IPS-20b (cell line): ENCODE results near the gene GTPBP6.

Experiments used
- H3K27ac ChIP-seq: one replicate; pipeline ENCODE4 v1.5.1; 2013; ENCODE audit warnings: low read length
- H3K27me3 ChIP-seq: 2 replicates; pipeline ENCODE4 v1.6.1; 2013; ENCODE audit warnings: mild to moderate bottlenecking, low read length, inconsistent platforms; ENCODE audit not compliant: insufficient read depth
- H3K36me3 ChIP-seq: 2 replicates; pipeline ENCODE4 v1.6.1; 2013; ENCODE audit warnings: low read depth, mild to moderate bottlenecking, inconsistent platforms, low read length, moderate library complexity; ENCODE audit not compliant: insufficient read depth
- H3K4me1 ChIP-seq: 2 replicates; pipeline ENCODE4 v1.6.1; 2013; ENCODE audit warnings: mild to moderate bottlenecking, control low read depth, inconsistent platforms, low read length, moderate library complexity; ENCODE audit not compliant: insufficient read depth
- H3K4me3 ChIP-seq: 2 replicates; pipeline ENCODE4 v1.5.1; 2013; ENCODE audit warnings: mild to moderate bottlenecking, low read length, inconsistent platforms
- H3K9ac ChIP-seq: 2 replicates; pipeline ENCODE4 v1.6.1; 2013; ENCODE audit warnings: low read depth, mild to moderate bottlenecking, inconsistent platforms, low read length, moderate library complexity
- H3K9me3 ChIP-seq: 2 replicates; pipeline ENCODE4 v1.6.1; 2013; ENCODE audit warnings: mild to moderate bottlenecking, low read depth, low read length, inconsistent platforms; ENCODE audit not compliant: insufficient read depth

Gene GTPBP6

GRCh38 chrX:318068-318738 is 393 bp downstream of the GTPBP6 start:
- Histone ChIP-seq H3K9ac (peak overlapping the region; percentile 82), H3K4me1 (peaks cover 6% of the 10 kb centered on the region), H3K27ac (no peak overlapping the region), H3K36me3 (peaks cover 27% of the 10 kb centered on the region), H3K4me3 (peak overlapping the region; percentile 75), H3K9me3 (no peaks in the 10 kb centered on the region), H3K27me3 (peaks cover 12% of the 10 kb centered on the region; the same call in 1 of the 2 replicates)

- peaks cover 12% of the 10 kb centered on the region; the same call in 1 of the 2 replicates for H3K27me3 ChIP-seq
- no peaks in the 10 kb centered on the region for H3K9me3 ChIP-seq
- H3K4me1 ChIP-seq: peaks cover 6% of the 10 kb centered on the region
- no peak overlapping the region for H3K9ac ChIP-seq
- peak overlapping the region; percentile 75; the same call in 1 of the 2 replicates for H3K4me3 ChIP-seq
- H3K36me3 ChIP-seq: peaks cover 30% of the 10 kb centered on the region
- H3K27ac ChIP-seq: no peak overlapping the region
These were observed 1.1 kb downstream of the GTPBP6 start for GRCh38 chrX:317424-318067.

GRCh38 chrX:316351-317325 is 2.0 kb downstream of the GTPBP6 start:
- Histone ChIP-seq H3K9ac (no peak overlapping the region), H3K9me3 (no peaks in the 10 kb centered on the region), H3K4me1 (peaks cover 6% of the 10 kb centered on the region), H3K36me3 (peaks cover 39% of the 10 kb centered on the region), H3K27me3 (peaks cover 12% of the 10 kb centered on the region; the same call in 1 of the 2 replicates), H3K4me3 (no peak overlapping the region; the same call in 1 of the 2 replicates), H3K27ac (no peak overlapping the region)

- Histone ChIP-seq H3K9me3 (no peaks in the 10 kb centered on the region), H3K36me3 (peaks cover 47% of the 10 kb centered on the region), H3K4me1 (no peaks in the 10 kb centered on the region), H3K27me3 (peaks cover 2% of the 10 kb centered on the region; the same call in 1 of the 2 replicates), H3K27ac (no peak overlapping the region), H3K4me3 (no peak overlapping the region), H3K9ac (no peak overlapping the region)
These were observed 3.6 kb downstream of the GTPBP6 start for GRCh38 chrX:314781-315595.

- Histone ChIP-seq H3K4me1 (no peaks in the 10 kb centered on the region), H3K4me3 (no peak overlapping the region), H3K27me3 (no peaks in the 10 kb centered on the region), H3K9me3 (no peaks in the 10 kb centered on the region), H3K9ac (no peak overlapping the region), H3K27ac (no peak overlapping the region), H3K36me3 (peaks cover 52% of the 10 kb centered on the region)
These were observed 4.5 kb downstream of the GTPBP6 start for GRCh38 chrX:314049-314448.

- Histone ChIP-seq H3K27ac (no peak overlapping the region), H3K9me3 (no peaks in the 10 kb centered on the region), H3K36me3 (peaks cover 55% of the 10 kb centered on the region), H3K27me3 (no peaks in the 10 kb centered on the region), H3K4me3 (no peak overlapping the region), H3K4me1 (no peaks in the 10 kb centered on the region), H3K9ac (no peak overlapping the region)
These were observed 5.0 kb downstream of the GTPBP6 start for GRCh38 chrX:313546-313945.

- Histone ChIP-seq H3K27me3 (no peaks in the 10 kb centered on the region), H3K4me1 (no peaks in the 10 kb centered on the region), H3K9ac (no peak overlapping the region), H3K4me3 (no peak overlapping the region), H3K27ac (no peak overlapping the region), H3K9me3 (no peaks in the 10 kb centered on the region), H3K36me3 (peaks cover 62% of the 10 kb centered on the region)
These were observed 5.8 kb downstream of the GTPBP6 start for GRCh38 chrX:312621-313331.

- Histone ChIP-seq H3K36me3 (peaks cover 70% of the 10 kb centered on the region), H3K9me3 (no peaks in the 10 kb centered on the region), H3K9ac (no peak overlapping the region), H3K27ac (no peak overlapping the region), H3K4me1 (no peaks in the 10 kb centered on the region), H3K27me3 (no peaks in the 10 kb centered on the region), H3K4me3 (no peak overlapping the region)
These were observed 7.2 kb downstream of the GTPBP6 start for GRCh38 chrX:311156-312129.

GRCh38 chrX:310621-311155 is 7.9 kb downstream of the GTPBP6 start:
- no peak overlapping the region for H3K9ac ChIP-seq
- no peak overlapping the region for H3K4me3 ChIP-seq
- H3K27me3 ChIP-seq: no peaks in the 10 kb centered on the region
- H3K9me3 ChIP-seq: no peaks in the 10 kb centered on the region
- H3K36me3 ChIP-seq: peaks cover 73% of the 10 kb centered on the region
- H3K4me1 ChIP-seq: no peaks in the 10 kb centered on the region
- H3K27ac ChIP-seq: no peak overlapping the region
